ENCODE results near the gene TTBK2.

GRCh38 chr15:42704492-42704926, 216.1 kb downstream of the TTBK2 start:
- no peak for TF ChIP-seq POLR2A (IDR thresholded peaks at IDR 0.05; ENCODE audit: borderline replicate concordance, extremely low read depth, insufficient read depth, insufficient read length)
- TF ChIP-seq CTCF (IDR thresholded peaks at IDR 0.05 in 2 of 3, conservative IDR thresholded peaks at IDR 0.05 in 1 of 3; ENCODE audit: borderline replicate concordance in 1 of 3, insufficient read depth in 1 of 3, low read depth in 2 of 3, low read length in 2 of 3): peak; percentile 56 to 92 (median 91); a peak in 5 of 6 replicates
